ENCODE measurements around the gene FRRS1L.

The FRRS1L gene

DNA sequence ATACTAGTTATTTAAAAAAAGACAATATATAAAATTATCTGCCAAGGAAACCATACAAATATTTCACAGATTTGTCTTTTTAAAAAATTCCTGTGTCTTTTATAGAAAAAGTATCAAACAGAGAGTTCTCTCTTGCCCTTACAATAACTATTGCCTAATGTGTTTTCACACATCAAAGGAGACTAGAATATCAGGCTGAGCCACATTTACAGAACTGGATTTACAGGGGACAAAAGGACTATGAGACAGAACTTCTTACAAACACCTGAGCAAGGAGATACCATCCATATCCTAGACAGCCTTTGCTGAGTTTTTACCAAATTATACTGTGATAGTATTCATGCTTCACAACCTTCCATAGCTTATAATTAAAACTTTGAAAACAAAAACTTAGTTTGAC, 81.5 kb downstream of the FRRS1L start:
- TF ChIP-seq ESRRG (CRISPR knock-in tag; IDR thresholded peaks at IDR 0.05) (no peak), BACH2 (CRISPR knock-in tag; IDR thresholded peaks at IDR 0.05; ENCODE audit: borderline replicate concordance) (no peak), ZNF8 (CRISPR knock-in tag; IDR thresholded peaks at IDR 0.05) (no peak)
- no peak for ATAC-seq

- TF ChIP-seq ZFP30 (CRISPR knock-in tag; IDR thresholded peaks at IDR 0.05) (no peak), TCF4 (CRISPR knock-in tag; IDR thresholded peaks at IDR 0.05; ENCODE audit: borderline replicate concordance) (no peak), BACH2 (CRISPR knock-in tag; IDR thresholded peaks at IDR 0.05; ENCODE audit: borderline replicate concordance) (no peak), ZNF70 (CRISPR knock-in tag; IDR thresholded peaks at IDR 0.05) (no peak), PPARA (CRISPR knock-in tag; IDR thresholded peaks at IDR 0.05; ENCODE audit: borderline replicate concordance) (no peak), CREB5 (CRISPR knock-in tag; IDR thresholded peaks at IDR 0.05; ENCODE audit: low read depth) (no peak), POU6F1 (CRISPR knock-in tag; IDR thresholded peaks at IDR 0.05; ENCODE audit: borderline replicate concordance, low read depth) (no peak), ZNF8 (CRISPR knock-in tag; IDR thresholded peaks at IDR 0.05) (no peak), CSDC2 (CRISPR knock-in tag; IDR thresholded peaks at IDR 0.05) (no peak), OSR1 (CRISPR knock-in tag; IDR thresholded peaks at IDR 0.05) (no peak), ZNF565 (CRISPR knock-in tag; conservative IDR thresholded peaks at IDR 0.05; ENCODE audit: low read depth) (no peak), ZFP3 (CRISPR knock-in tag; IDR thresholded peaks at IDR 0.05) (no peak), TOX (CRISPR knock-in tag; IDR thresholded peaks at IDR 0.05; ENCODE audit: borderline replicate concordance) (no peak), ARNTL (CRISPR knock-in tag; IDR thresholded peaks at IDR 0.05; ENCODE audit: borderline replicate concordance, low read depth) (no peak), RARB (CRISPR knock-in tag; IDR thresholded peaks at IDR 0.05) (no peak)
- TF ChIP-seq, protein P1, sequence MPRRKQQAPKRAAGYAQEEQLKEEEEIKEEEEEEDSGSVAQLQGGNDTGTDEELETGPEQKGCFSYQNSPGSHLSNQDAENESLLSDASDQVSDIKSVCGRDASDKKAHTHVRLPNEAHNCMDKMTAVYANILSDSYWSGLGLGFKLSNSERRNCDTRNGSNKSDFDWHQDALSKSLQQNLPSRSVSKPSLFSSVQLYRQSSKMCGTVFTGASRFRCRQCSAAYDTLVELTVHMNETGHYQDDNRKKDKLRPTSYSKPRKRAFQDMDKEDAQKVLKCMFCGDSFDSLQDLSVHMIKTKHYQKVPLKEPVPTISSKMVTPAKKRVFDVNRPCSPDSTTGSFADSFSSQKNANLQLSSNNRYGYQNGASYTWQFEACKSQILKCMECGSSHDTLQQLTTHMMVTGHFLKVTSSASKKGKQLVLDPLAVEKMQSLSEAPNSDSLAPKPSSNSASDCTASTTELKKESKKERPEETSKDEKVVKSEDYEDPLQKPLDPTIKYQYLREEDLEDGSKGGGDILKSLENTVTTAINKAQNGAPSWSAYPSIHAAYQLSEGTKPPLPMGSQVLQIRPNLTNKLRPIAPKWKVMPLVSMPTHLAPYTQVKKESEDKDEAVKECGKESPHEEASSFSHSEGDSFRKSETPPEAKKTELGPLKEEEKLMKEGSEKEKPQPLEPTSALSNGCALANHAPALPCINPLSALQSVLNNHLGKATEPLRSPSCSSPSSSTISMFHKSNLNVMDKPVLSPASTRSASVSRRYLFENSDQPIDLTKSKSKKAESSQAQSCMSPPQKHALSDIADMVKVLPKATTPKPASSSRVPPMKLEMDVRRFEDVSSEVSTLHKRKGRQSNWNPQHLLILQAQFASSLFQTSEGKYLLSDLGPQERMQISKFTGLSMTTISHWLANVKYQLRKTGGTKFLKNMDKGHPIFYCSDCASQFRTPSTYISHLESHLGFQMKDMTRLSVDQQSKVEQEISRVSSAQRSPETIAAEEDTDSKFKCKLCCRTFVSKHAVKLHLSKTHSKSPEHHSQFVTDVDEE (CRISPR knock-in tag; IDR thresholded peaks at IDR 0.05): no peak
- ATAC-seq: no peak
Observed at GRCh38 chr9:109083813-109084405, 83.1 kb downstream of the FRRS1L start.

- no peak for ATAC-seq
- TF ChIP-seq, protein P2, sequence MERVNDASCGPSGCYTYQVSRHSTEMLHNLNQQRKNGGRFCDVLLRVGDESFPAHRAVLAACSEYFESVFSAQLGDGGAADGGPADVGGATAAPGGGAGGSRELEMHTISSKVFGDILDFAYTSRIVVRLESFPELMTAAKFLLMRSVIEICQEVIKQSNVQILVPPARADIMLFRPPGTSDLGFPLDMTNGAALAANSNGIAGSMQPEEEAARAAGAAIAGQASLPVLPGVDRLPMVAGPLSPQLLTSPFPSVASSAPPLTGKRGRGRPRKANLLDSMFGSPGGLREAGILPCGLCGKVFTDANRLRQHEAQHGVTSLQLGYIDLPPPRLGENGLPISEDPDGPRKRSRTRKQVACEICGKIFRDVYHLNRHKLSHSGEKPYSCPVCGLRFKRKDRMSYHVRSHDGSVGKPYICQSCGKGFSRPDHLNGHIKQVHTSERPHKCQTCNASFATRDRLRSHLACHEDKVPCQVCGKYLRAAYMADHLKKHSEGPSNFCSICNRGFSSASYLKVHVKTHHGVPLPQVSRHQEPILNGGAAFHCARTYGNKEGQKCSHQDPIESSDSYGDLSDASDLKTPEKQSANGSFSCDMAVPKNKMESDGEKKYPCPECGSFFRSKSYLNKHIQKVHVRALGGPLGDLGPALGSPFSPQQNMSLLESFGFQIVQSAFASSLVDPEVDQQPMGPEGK (CRISPR knock-in tag; IDR thresholded peaks at IDR 0.05; ENCODE audit: borderline replicate concordance): no peak
- TF ChIP-seq OSR1 (CRISPR knock-in tag; IDR thresholded peaks at IDR 0.05): no peak
- no peak for TF ChIP-seq CREB5 (CRISPR knock-in tag; IDR thresholded peaks at IDR 0.05; ENCODE audit: low read depth)
- TF ChIP-seq SNAI2 (CRISPR knock-in tag; IDR thresholded peaks at IDR 0.05): no peak
- TF ChIP-seq ZFP30 (CRISPR knock-in tag; IDR thresholded peaks at IDR 0.05): no peak
- TF ChIP-seq ARNTL (CRISPR knock-in tag; IDR thresholded peaks at IDR 0.05; ENCODE audit: borderline replicate concordance, low read depth): no peak
Observed at GRCh38 chr9:109083141-109083540, 83.9 kb downstream of the FRRS1L start.

All from SK-N-SH treated with all-trans-retinoic acid at 6 μM for 48 hours (cell line).